ENCODE data around the gene PXYLP1.

The PXYLP1 gene

GRCh38 chr3:141337523-141337854 is 105.9 kb downstream of the PXYLP1 start:
- no peak for TF ChIP-seq CTCF (conservative IDR thresholded peaks at IDR 0.05; ENCODE audit: low read depth, low read length)
- H3K4me3 ChIP-seq (ENCODE audit: low read length), result no peak overlapping the region
- DNase-seq (ENCODE audit: low read depth), result no peak

GRCh38 chr3:141337991-141338390 is 106.4 kb downstream of the PXYLP1 start:
- DNase-seq (ENCODE audit: low read depth), result no peak
- no peak for TF ChIP-seq CTCF (conservative IDR thresholded peaks at IDR 0.05; ENCODE audit: low read depth, low read length)
- H3K4me3 ChIP-seq (ENCODE audit: low read length), result no peak overlapping the region

- no peak for DNase-seq (ENCODE audit: low read depth)
- H3K4me3 ChIP-seq (ENCODE audit: low read length), result no peak overlapping the region
These were observed 107.3 kb downstream of the PXYLP1 start for GRCh38 chr3:141338881-141339280.

GRCh38 chr3:141341536-141341935 is 109.9 kb downstream of the PXYLP1 start:
- TF ChIP-seq CTCF (conservative IDR thresholded peaks at IDR 0.05; ENCODE audit: low read depth, low read length), result no peak
- H3K4me3 ChIP-seq (ENCODE audit: low read length), result no peak overlapping the region
- DNase-seq (ENCODE audit: low read depth), result no peak

More at GRCh38 chr3:141338881-141339280, 107.3 kb downstream of the PXYLP1 start:
- no peak for TF ChIP-seq CTCF (conservative IDR thresholded peaks at IDR 0.05; ENCODE audit: low read depth, low read length)

GRCh38 chr3:141342386-141342785 is 110.8 kb downstream of the PXYLP1 start:
- H3K4me3 ChIP-seq (ENCODE audit: low read length), result no peak overlapping the region
- no peak for TF ChIP-seq CTCF (conservative IDR thresholded peaks at IDR 0.05; ENCODE audit: low read depth, low read length)

GRCh38 chr3:141343077-141343476 is 111.5 kb downstream of the PXYLP1 start:
- TF ChIP-seq CTCF (conservative IDR thresholded peaks at IDR 0.05; ENCODE audit: low read depth, low read length), result no peak
- DNase-seq (ENCODE audit: low read depth), result no peak
- no peak overlapping the region for H3K4me3 ChIP-seq (ENCODE audit: low read length)

More at GRCh38 chr3:141342386-141342785, 110.8 kb downstream of the PXYLP1 start:
- DNase-seq (ENCODE audit: low read depth), result no peak

- no peak for DNase-seq (ENCODE audit: low read depth)
- no peak overlapping the region for H3K4me3 ChIP-seq (ENCODE audit: low read length)
- no peak for TF ChIP-seq CTCF (conservative IDR thresholded peaks at IDR 0.05; ENCODE audit: low read depth, low read length)
These were observed 112.2 kb downstream of the PXYLP1 start for GRCh38 chr3:141343865-141344271.

Data from retinal pigment epithelial cell (primary cell).